Liver (tissue), 3 donors: Measurements from ENCODE around the gene MEG3.

Source experiments
- JUND ChIP-seq, 2 donors: IDR thresholded peaks; 2 replicates each; pipeline ENCODE4 v1.6.1; 2016; ENCODE audit warnings: antibody characterized with exemption in 2 of 2
- TF ChIP-seq, protein P1 (sequence below): fragments of 150-350 bp; IDR thresholded peaks from 2 replicates; pipeline ENCODE4 v1.5.1; 2017; ENCODE audit warnings: improper control_type of control experiment, low read depth, low read length; ENCODE audit not compliant: missing input control
- TF ChIP-seq, protein P2 (sequence below): IDR thresholded peaks from 2 replicates; pipeline ENCODE4 v1.6.1; 2016; ENCODE audit warnings: antibody characterized with exemption
- TF ChIP-seq, protein P3 (sequence below): IDR thresholded peaks from 2 replicates; pipeline ENCODE4 v1.6.1; 2016; ENCODE audit warnings: antibody characterized with exemption, mild to moderate bottlenecking
- donor health status: healthy.
- donor health status: healthy.

DNA sequence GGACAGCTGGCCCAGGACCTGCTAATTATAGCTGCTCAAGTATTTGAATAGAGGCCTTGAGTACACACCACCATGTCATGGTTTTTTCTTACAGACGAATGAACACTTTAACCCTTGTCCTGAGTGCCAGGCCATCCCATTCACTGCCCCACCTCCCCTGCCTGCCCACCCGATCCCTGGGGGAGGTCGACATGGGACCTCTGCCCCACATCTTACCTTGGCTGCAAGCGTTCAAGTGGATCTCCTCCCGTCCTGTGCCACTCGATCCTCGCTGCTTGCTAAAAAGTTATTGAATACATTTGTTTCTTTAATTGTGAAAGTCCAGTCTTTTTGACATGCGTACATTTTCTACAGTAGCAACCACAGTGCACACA lies 67.3 kb downstream of the MEG3 start:
- TF ChIP-seq, protein P1, sequence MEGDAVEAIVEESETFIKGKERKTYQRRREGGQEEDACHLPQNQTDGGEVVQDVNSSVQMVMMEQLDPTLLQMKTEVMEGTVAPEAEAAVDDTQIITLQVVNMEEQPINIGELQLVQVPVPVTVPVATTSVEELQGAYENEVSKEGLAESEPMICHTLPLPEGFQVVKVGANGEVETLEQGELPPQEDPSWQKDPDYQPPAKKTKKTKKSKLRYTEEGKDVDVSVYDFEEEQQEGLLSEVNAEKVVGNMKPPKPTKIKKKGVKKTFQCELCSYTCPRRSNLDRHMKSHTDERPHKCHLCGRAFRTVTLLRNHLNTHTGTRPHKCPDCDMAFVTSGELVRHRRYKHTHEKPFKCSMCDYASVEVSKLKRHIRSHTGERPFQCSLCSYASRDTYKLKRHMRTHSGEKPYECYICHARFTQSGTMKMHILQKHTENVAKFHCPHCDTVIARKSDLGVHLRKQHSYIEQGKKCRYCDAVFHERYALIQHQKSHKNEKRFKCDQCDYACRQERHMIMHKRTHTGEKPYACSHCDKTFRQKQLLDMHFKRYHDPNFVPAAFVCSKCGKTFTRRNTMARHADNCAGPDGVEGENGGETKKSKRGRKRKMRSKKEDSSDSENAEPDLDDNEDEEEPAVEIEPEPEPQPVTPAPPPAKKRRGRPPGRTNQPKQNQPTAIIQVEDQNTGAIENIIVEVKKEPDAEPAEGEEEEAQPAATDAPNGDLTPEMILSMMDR: no peak
- TF ChIP-seq, protein P2, sequence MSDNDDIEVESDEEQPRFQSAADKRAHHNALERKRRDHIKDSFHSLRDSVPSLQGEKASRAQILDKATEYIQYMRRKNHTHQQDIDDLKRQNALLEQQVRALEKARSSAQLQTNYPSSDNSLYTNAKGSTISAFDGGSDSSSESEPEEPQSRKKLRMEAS: no peak
- TF ChIP-seq, protein P3, sequence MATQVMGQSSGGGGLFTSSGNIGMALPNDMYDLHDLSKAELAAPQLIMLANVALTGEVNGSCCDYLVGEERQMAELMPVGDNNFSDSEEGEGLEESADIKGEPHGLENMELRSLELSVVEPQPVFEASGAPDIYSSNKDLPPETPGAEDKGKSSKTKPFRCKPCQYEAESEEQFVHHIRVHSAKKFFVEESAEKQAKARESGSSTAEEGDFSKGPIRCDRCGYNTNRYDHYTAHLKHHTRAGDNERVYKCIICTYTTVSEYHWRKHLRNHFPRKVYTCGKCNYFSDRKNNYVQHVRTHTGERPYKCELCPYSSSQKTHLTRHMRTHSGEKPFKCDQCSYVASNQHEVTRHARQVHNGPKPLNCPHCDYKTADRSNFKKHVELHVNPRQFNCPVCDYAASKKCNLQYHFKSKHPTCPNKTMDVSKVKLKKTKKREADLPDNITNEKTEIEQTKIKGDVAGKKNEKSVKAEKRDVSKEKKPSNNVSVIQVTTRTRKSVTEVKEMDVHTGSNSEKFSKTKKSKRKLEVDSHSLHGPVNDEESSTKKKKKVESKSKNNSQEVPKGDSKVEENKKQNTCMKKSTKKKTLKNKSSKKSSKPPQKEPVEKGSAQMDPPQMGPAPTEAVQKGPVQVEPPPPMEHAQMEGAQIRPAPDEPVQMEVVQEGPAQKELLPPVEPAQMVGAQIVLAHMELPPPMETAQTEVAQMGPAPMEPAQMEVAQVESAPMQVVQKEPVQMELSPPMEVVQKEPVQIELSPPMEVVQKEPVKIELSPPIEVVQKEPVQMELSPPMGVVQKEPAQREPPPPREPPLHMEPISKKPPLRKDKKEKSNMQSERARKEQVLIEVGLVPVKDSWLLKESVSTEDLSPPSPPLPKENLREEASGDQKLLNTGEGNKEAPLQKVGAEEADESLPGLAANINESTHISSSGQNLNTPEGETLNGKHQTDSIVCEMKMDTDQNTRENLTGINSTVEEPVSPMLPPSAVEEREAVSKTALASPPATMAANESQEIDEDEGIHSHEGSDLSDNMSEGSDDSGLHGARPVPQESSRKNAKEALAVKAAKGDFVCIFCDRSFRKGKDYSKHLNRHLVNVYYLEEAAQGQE: no peak
- no peak for TF ChIP-seq JUND (IDR thresholded peaks at IDR 0.05)
